Measurements from ENCODE around the gene MPPE1.

The MPPE1 gene, protein sequence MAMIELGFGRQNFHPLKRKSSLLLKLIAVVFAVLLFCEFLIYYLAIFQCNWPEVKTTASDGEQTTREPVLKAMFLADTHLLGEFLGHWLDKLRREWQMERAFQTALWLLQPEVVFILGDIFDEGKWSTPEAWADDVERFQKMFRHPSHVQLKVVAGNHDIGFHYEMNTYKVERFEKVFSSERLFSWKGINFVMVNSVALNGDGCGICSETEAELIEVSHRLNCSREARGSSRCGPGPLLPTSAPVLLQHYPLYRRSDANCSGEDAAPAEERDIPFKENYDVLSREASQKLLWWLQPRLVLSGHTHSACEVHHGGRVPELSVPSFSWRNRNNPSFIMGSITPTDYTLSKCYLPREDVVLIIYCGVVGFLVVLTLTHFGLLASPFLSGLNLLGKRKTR

DNA sequence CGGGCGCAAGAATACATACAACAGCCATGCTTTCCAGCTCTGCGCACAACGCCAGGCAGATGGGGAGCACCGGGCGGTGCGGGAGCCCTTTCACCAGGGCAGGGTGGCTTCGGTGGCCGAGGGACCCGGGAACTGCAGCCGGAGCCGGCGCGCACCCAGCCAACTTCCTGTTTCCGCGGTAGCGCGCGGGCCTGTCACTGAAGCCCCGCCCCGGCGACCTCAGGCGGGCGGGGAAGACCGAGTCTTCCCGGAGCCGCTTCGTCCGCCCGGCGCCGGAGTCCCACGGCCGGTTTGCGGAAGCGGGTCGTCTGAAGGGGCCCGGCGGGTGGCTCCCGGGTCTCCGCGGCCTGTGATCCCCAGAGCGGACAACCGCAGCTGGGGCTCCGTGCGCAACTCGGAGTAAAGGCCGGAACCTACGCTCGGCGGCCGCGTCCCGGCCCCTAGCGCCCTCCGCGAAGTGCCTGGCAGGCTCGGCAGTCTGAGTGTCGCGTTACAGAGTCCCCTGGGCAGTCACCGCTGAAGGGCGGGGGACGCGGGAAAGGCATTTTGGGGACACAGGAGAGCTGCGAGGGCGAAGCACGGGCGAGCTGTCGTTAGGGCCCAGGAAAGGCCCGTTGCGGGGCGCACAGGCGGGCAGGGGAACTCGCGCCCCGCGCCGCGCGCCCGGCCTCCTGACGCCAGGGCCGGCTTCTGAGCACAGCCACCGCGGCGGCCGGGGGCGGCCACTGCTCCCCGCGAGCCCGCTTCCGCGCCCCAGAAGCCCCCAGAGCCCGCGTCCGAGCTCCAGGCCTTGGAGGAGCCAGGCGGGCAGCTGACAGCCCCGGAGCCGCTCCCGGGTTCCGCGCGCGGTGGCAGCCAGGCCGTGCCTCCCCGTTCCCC lies at the start of gene MPPE1:
Gene MPPE1 (minus strand): TSS at position 136 of the 879 bp plus-strand sequence. CDS start 11,053 bp downstream, outside the sequence.
- DNase-seq: peak; percentile 91

DNA sequence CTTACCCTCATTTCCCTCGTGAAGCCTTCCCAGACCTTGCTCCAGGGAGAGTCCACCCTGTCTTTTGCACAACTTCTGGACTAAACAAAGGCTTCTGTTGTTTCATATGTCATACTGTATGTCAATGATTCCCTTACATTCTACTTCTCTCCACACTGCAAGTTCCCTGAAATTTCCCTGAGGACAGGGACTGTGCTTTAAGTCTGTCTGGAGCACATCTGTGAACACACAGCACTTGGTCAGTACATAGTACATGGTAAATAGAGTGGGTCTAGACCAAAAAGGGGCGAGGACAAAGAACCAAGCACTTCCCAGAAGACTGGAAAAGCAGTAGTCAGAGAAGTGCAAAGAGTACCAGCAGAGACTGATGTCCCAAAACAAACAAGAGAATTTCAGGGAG lies 49.5 kb upstream of the MPPE1 start:
- DNase-seq: no peak

DNA sequence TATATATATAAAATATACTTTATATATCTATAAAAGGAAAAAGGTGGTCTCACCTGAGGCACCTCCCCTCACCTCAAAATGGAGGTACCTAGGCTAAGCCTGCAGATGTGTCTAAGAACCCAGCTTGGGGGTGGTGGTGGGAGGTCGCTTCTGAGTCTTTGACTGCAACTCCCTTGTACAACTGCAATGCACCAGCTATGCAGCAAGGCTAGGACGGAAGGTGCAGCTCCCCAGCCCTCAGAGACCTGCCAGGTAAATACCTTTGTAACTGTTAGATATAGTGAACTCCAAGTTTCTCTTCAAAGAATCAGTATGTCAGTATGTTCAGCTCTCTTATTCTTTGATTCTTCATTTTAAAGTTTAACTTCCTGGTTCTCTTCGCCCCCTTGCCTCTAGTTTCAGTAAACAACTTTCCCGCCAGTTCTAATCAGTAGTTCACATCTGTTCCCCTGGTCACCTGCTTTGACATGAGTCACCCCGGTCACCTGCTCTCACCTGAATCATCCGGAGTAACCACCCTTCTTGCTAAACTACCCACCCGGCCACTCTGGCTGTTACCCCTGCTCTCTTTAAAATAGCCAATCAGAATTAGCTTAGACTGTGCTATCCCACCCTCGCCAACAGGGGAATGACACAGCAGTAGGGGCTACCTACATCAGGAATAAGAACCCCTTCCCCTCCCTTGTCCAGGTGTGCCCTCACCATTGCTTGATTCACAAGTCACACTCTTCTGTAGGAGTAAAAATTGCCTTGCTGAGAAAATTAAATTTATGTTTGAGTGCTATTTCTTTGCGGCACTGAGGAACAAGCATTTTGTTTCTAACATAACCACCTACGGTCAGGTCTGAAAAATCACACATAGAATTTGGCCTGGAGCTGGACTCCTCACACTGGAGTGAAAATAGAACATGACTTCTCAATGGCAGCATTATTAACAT lies 48.5 kb upstream of the MPPE1 start:
- DNase-seq: no peak

DNA sequence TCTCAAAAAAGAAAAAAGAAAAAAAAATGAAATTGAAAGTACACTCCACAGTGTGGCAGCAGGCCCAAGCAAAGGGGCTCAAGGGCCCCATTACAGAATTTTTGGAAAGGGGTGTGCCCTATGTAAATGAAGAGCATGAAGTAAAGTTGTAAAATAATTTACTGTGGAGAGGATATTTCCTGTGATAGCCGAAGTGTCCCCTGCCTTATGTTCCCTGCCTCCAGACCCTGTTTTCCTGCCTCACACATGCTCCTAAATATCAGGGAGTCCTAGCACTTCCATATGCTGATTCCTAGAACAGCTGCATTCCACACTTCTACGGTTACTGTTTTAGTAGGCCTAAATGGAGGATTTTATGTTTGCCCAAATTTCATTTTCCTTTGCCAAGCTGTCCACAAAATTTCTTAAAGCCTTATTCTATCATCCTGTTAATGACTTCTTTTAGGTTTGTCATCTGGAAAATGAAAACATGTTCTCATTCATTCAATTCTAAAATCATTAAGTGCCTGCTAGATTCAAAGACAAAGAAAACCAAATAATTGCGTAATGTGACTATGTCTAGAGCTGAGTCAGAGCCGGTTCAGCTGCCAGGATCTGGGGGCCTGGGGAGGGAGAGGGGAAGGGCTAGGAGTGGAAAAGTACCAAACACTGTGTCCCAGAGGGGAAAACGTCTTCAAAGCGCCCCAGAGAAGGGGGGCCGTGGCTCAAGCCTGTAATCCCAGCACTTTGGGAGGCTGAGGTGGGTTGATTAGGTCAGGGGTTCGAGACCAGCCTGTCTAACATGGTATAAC lies 47.3 kb upstream of the MPPE1 start:
- peak; percentile 26 for DNase-seq

DNA sequence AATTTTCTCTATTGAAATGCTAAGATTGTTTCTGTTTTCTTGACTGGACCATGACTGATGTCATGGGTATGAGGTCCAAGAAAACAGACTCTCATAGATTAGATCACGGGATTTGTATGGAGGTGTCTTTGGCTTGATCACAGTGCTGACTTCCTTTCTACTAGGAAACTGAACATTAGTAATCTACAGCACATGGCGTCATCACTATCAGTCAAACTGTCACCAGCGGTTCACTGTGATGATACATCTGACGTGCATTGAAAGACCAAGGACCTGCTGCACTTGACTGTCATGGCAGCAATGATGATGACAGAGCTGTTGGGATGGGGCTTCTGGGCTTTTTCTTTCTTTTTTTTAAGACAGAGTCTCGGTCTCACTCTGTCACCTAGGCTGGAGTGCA lies 45.0 kb upstream of the MPPE1 start:
- DNase-seq: no peak

DNA sequence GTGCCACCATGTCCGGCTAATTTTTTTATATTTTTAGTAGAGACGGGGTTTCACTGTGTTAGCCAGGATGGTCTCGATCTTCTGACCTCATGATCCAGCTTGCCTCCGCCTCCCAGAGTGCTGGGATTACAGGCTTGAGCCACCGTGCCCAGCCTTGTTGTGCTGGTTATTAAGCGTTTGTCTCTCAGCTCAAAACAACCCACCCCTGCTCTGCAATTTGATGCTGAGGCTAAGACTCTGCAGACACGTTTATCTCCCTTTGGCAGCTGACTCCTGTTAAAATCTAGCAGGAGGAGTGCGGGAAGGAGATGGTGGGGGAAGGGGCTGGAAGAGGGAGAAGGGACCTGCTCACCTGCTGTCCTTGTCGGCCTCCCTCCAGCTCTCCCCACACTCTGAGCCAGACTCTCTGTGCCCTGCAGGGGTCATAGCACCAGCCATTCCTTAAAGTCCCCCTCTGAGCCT lies 43.3 kb upstream of the MPPE1 start:
- no peak for DNase-seq

DNA sequence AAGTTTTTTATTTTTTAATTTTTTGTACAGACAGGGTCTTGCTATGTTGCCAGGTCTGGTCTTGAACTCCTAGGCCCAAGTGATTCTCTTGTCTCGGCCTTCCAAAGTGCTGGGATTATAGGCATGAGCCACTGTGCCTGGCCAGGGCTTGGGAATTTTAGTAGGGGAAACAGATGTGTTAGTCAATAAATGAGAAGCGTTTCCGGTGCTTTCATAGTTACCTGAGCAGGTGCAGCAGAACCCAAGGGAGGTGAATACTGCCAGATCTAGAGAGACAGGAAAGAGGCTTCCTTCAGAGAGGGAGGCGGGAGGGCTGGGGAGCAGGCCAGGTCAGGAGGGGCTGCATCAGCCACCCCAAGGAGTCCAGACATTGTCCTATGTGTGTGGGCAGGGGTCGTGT lies 42.7 kb upstream of the MPPE1 start:
- no peak for DNase-seq

DNA sequence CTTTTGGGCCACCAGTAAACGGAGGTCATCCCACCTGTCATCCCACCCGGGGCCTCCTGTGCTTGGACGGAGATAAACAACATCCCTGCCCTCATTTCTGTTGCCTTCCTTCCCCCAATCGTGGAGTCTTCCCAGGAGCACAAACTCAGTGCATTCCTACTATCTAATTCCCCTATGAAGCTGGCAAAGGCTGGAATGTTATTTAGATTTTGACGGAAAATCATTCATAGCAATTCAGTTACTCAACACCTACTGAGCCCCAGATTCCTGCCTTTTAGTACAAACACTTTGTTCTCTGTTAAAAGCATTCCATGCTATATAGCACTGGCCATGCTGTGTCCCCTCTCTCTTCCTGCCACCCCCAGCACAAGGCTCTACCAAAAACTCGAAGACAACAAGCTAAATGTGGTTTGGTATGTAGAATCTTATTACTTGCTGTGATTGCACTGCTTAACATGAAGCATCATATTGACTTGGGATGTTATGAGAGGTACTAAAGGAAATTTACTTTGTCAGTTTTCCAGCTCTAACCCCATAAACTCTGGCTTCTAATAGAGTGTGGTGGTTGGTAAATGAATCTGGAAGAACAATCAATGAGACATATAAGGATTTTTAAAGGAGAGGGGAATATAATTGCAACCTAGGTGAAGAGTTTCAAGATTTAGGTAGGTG lies 40.9 kb upstream of the MPPE1 start:
- no peak for DNase-seq

DNA sequence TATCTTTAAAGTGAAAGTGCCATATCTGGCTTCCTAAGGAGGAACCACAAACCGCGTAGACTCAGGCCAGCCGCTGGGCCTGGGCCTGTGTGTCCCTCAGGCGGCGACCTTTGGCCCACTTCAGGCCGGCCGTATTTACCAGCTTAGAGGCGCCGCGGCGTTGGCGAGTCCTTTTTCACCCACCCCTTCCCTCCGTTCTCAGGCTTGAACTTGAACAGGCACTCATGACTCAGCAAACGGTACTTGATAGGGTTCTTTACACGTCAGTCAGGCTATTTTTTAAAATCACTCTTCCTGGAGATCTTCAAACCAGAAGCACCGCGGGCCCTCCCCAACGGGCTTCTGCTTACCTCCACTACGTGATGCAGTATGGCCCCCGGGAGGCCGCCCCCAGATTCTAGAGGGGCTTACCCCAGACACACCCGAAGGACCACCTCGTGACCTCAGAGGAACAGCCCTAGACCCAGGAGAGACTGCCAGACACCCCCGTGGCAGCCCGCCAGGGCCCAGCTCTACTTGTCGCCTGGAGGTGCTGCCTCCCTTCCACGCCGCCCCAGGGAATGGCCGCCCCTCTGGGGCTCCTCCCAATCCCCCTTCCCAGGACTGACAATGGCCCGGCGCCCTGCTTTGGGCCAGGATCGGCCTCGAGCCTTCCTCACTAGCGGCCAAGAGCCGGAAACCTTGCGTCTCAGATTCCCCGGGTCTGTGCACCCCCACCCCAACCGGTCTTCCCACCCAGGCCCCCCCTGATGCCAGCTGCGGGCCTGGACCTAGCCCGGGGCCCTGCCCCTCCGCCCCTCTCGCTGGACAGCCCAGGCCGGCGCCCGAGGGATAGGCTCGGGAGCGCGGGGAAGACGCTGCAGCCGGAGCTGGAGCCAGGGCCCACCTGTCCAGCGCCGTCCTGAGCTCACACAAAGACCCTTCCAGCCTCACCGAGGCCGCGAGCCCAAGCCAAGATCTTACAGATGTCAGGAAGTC lies 39.4 kb upstream of the MPPE1 start:
- peak; percentile 99 for DNase-seq

DNA sequence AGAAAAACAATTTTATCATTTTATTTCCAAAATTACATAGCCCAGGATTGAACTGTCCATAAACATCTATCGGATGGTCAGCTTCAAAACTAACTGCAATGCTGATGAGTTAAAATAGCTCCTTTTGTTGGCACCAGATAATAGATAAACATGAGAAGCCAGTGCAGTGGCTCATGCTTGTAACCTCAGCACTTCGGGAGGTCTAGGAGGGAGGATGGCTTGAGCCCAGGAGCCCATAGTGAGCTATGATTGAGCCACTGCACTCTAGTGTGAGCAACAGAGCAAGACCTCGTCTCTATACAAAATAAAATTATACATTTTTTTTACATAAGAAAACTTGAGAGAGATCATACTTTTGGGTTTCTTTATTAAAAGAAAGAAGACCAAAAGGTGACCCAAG lies 38.6 kb upstream of the MPPE1 start:
- DNase-seq: peak; percentile 88

DNA sequence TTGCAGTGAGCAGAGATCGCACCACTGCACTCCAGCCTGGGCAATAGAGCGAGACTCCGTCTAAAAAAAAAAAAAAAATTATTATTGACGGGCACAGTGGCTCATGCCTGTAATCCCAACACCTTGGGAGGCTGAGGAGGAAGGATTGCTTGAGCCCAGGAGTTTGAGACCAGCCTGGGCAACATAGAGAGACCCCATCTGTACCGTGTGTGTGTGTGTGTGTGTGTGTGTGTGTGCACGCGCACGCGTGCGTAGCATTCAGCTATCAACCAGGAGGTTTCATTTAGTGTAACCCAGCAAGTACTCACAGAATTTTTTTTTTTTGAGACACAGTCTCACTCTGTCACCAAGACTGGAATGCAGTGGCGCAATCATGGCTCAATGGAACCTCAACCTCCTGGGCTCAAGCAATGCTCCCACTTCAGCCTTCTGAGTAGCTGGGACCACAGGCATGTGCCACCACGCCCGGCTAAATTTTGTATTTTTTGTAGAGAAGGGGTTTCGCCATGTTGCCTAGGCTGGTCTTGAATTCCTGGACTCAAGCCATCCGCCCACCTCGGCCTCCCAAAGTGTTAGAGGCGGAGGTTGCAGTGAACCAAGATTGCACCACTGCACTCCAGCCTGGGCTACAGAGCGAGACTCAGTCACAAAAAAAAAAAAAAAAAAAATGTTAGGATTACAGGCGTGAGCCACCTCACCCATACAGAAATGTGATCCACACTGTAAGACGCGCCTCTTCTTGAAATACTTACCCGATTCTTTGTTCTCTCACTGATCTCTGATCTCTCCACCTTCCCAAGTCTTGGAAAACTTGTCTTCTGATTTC lies 37.9 kb upstream of the MPPE1 start:
- peak; percentile 11 for DNase-seq

DNA sequence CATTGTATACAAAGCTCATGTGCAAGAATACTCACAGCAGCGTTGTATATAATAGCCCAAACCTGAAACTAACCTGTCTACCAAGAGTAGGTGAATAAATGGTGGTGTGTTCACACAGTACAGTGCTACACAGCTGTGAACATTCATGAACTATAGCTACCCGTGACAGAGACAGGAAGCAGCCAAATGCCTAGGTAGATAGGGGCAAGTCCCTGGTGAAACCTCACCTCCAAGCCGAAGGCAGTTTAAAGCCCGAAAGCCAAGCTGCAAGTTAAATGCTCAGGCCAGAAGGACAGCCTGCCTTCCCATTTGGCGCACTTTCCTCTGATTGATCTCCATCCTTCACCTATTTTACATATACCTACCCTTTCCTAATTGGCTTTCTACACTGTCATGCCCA lies 36.7 kb upstream of the MPPE1 start:
- DNase-seq: no peak

DNA sequence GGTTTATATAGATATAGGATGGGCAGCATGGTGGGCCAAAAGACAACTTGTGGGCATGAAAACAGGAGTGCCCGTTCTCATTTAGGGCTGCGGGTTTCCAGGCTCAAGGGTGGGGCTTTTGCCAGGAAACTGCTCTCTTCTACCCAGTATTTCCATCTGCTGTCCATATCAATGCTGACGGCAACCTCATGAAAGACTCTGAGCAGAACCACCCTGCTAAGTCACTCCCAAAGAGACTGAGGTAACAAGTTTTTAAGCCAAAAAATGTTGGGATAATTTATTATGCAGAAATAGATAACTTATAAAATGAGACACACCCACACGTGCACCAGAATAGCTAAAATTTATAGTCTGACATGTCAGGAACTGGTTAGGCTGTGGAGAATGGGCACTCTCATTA lies 36.1 kb upstream of the MPPE1 start:
- DNase-seq: no peak

DNA sequence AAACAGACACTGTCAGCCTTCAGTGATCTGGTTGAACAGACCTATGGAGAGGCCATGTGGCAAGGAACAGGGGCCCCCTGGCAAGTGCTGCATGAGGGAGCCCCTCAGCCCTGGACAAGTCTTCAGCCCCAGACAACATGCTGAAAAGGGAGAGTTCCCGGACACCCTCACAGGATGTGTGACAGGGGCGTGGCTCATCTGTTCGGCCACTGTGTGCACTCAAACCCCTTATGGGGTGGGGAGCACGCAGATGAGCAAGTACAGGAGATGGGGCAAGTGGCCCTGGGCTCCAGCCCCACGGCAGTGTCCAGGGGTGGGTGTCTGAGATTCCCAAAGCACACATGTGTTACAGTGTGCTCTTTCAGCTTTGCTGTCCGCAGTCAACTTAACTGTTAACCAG lies 35.4 kb upstream of the MPPE1 start:
- no peak for DNase-seq

DNA sequence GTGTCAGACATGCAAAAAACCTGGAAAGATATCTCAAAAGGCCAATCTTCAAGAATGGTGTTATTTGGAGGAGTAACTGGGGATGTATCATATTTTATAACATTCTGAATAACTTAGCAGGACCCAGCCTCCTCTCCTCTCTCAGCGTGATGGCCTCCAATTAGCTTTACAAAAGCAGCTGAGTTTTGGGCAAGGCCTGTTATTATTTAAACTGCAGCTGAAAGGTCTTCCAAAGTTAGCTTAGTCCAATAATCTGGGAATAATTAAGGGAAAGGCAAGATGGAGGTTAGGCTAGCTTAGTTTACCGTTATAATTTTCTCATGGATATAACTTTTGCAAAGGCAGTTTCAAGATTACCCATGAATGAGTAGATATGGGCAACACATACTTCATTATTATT lies 32.8 kb upstream of the MPPE1 start:
- DNase-seq: no peak

DNA sequence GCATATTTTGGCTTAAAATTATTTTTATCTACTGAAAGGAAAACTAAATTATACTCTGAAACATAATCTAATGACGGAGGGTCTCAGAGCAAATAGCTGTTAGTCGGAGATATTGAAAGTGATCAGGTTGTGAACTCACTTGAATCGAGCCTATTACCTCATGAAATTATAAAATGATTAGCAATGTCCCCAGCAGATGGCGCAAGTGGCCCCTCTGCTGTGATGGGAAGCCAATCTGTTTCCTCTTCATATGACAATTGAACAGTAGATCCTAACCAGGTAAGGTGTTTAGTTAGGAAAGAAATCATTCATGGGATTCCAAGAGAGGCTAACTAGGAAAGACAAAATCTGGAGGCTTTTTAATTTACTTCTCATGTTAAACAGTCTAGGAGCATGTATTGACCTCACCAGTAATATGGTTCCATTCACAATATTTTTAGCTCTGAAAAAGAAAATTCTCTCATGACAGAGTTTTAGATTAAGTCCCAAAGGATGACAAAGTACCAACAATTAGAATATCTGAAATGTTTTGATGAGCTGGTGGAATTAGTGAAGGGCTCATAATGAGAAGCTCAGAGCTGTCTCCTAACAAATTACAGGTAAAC lies 29.9 kb upstream of the MPPE1 start:
- DNase-seq: peak; percentile 46

DNA sequence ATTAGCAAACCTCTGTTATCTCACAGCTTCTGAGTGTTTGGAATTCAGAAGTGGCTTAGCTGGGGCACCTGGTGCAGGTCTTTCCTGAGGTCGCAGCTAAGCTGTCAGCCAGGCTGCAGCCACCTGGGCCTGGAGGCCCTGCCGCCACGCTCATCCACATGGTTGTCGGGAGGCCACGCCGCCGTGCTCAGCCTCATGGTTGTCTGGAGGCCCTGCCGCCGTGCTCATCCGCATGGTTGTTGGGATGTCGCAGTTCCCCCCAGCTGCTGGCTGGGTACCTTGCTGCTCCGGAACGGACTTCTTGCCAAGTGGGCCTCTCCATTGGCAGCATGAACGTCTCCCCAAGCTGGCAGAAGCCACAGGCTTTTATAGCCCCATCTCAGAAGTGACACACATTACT lies 24.3 kb upstream of the MPPE1 start:
- DNase-seq: no peak

DNA sequence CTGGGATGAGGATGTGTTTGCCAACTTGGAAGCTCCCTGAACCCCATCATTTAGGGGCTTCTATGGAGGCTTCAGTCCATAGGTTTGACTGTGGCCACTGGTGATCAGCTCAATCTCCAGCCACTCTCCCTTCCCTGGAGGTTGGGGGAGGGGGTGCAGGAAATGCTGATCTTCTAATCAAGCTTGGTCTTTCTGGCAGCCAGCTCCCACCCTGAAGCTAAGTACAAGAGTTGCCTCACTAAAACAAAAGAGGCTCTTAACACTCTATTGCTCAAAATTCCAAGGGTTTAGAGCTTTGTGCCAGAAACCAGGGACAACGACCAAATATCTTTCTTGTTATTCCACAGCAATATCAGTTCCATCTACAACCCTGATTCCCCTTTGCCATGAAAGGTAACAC lies 19.4 kb upstream of the MPPE1 start:
- no peak for DNase-seq
